Liver (tissue), 9 donors: ENCODE measurements around the gene TJP3. TPM values are rescaled to one million over a fixed set of nuclear protein-coding genes. Genes with fewer than 3 reads are reported as not detected.

ENCODE experiments used
- DNase-seq: peaks from one replicate; pipeline ENCODE4 v3.0.0-alpha.2; 2017; ENCODE audit warnings: low spot score
- H3K27ac ChIP-seq, 2 donors: one replicate each; pipeline ENCODE4 v1.7.0; 2013; ENCODE audit warnings: inconsistent platforms in 2 of 2, low read length in 2 of 2, control low read depth in 1 of 2, low read depth in 1 of 2, mild to moderate bottlenecking in 1 of 2
- H3K27me3 ChIP-seq, 4 donors: one replicate each; pipeline versions ENCODE4 v1.6.1 to v1.7.0; 2013; ENCODE audit warnings: low read length in 3 of 4, inconsistent platforms in 1 of 4, mild to moderate bottlenecking in 1 of 4, moderate library complexity in 1 of 4; ENCODE audit not compliant: control insufficient read depth in 4 of 4, insufficient read depth in 4 of 4
- H3K36me3 ChIP-seq, 4 donors: one replicate each; pipeline versions ENCODE4 v1.6.1 to v1.7.0; 2013; ENCODE audit warnings: low read length in 3 of 4, mild to moderate bottlenecking in 3 of 4, low read depth in 1 of 4, moderate library complexity in 1 of 4; ENCODE audit not compliant: control insufficient read depth in 4 of 4, insufficient read depth in 3 of 4
- H3K4me1 ChIP-seq, 4 donors: one replicate each; pipeline versions ENCODE4 v1.6.1 to v1.7.0; 2013; ENCODE audit warnings: low read length in 3 of 4, mild to moderate bottlenecking in 3 of 4, moderate library complexity in 1 of 4; ENCODE audit not compliant: control insufficient read depth in 4 of 4, insufficient read depth in 4 of 4
- H3K4me3 ChIP-seq, 3 donors: one replicate each; pipeline versions ENCODE4 v1.6.1 to v1.7.0; 2013; ENCODE audit warnings: low read length in 3 of 3, control low read depth in 1 of 3, low read depth in 1 of 3, mild to moderate bottlenecking in 1 of 3
- H3K9ac ChIP-seq, 2 donors: one replicate each; pipeline ENCODE4 v1.7.0; 2013; ENCODE audit warnings: low read length in 2 of 2, mild to moderate bottlenecking in 2 of 2, moderate library complexity in 2 of 2, control low read depth in 1 of 2, low read depth in 1 of 2
- H3K9me3 ChIP-seq, 4 donors: one replicate each; pipeline versions ENCODE4 v1.6.1 to v1.7.0; 2013; ENCODE audit warnings: low read length in 3 of 4; ENCODE audit not compliant: control insufficient read depth in 4 of 4
- ATF3 ChIP-seq: IDR thresholded peaks from 2 replicates; pipeline ENCODE4 v1.6.1; 2016; ENCODE audit warnings: antibody characterized with exemption
- CTCF ChIP-seq: fragments of 150-350 bp; IDR thresholded peaks from 2 replicates; pipeline ENCODE4 v1.5.1; 2017; ENCODE audit warnings: improper control_type of control experiment, low read depth, low read length; ENCODE audit not compliant: missing input control
- EGR1 ChIP-seq, 2 donors: IDR thresholded peaks; 2 replicates each; pipeline ENCODE4 v1.6.1; 2016 to 2018; ENCODE audit warnings: antibody characterized with exemption in 2 of 2, low read depth in 2 of 2
- FOXA1 ChIP-seq: IDR thresholded peaks from 2 replicates; pipeline ENCODE4 v1.6.1; 2016; ENCODE audit warnings: antibody characterized with exemption
- FOXA2 ChIP-seq: IDR thresholded peaks from 2 replicates; pipeline ENCODE4 v1.6.1; 2016; ENCODE audit warnings: antibody characterized with exemption
- GABPA ChIP-seq, 2 donors: IDR thresholded peaks in 1 of 2; conservative IDR thresholded peaks in 1 of 2; 2 replicates each; pipeline ENCODE4 v1.6.1; 2016; ENCODE audit warnings: antibody characterized with exemption in 2 of 2, mild to moderate bottlenecking in 1 of 2, moderate library complexity in 1 of 2
- HNF4A ChIP-seq, 2 donors: conservative IDR thresholded peaks; 2 replicates each; pipeline ENCODE4 v1.6.1; 2016; ENCODE audit warnings: antibody characterized with exemption in 2 of 2, mild to moderate bottlenecking in 2 of 2
- HNF4G ChIP-seq: IDR thresholded peaks from 2 replicates; pipeline ENCODE4 v1.6.1; 2016; ENCODE audit warnings: antibody characterized with exemption
- JUND ChIP-seq, 2 donors: IDR thresholded peaks; 2 replicates each; pipeline ENCODE4 v1.6.1; 2016; ENCODE audit warnings: antibody characterized with exemption in 2 of 2
- MAX ChIP-seq: IDR thresholded peaks from 2 replicates; pipeline ENCODE4 v1.6.1; 2016; ENCODE audit warnings: antibody characterized with exemption
- NR2F2 ChIP-seq: IDR thresholded peaks from 2 replicates; pipeline ENCODE4 v1.6.1; 2016; ENCODE audit warnings: antibody characterized with exemption
- RAD21 ChIP-seq, 2 donors: IDR thresholded peaks; 2 replicates each; pipeline ENCODE4 v1.6.1; 2016; ENCODE audit warnings: antibody characterized with exemption in 2 of 2, mild to moderate bottlenecking in 2 of 2
- REST ChIP-seq: IDR thresholded peaks from 2 replicates; pipeline ENCODE4 v1.6.1; 2016; ENCODE audit warnings: antibody characterized with exemption, mild to moderate bottlenecking
- RXRA ChIP-seq, 2 donors: IDR thresholded peaks; 2 replicates each; pipeline ENCODE4 v1.6.1; 2017 to 2018; ENCODE audit warnings: antibody characterized with exemption in 2 of 2, mild to moderate bottlenecking in 1 of 2
- SP1 ChIP-seq: IDR thresholded peaks from 2 replicates; pipeline ENCODE4 v1.6.1; 2018; ENCODE audit warnings: antibody characterized with exemption, mild to moderate bottlenecking
- TAF1 ChIP-seq: conservative IDR thresholded peaks from 2 replicates; pipeline ENCODE4 v1.6.1; 2016; ENCODE audit warnings: antibody characterized with exemption, mild to moderate bottlenecking
- YY1 ChIP-seq: IDR thresholded peaks from 2 replicates; pipeline ENCODE4 v1.6.1; 2016; ENCODE audit warnings: antibody characterized with exemption, mild to moderate bottlenecking
- ZBTB33 ChIP-seq: IDR thresholded peaks from 2 replicates; pipeline ENCODE4 v1.6.1; 2016; ENCODE audit warnings: antibody characterized with exemption
- WGBS: extraction: QIAGEN DNeasy Blood & Tissue Kit; methylation state at CpG from one replicate; pipeline ENCODE4 v1.1.7; 2013; 5-methylcytosine and 5-hydroxymethylcytosine counted together
- polyA plus RNA-seq, 2 donors: library from polyadenylated mRNA; stranded (reverse) in 1 of 2; unstranded in 1 of 2; fragments of 200-250 nt in 1 of 2; fragments of >200 nt in 1 of 2; fragmentation: Nextera tagmentation in 1 of 2; extraction: Ambion mirVana in 1 of 2; gene quantifications; one replicate each; pipeline versions ENCODE4 v1.2.1 to v1.2.3, GENCODE V29; 2013 to 2015
- total RNA-seq, 2 donors: library from RNA; depleted of rRNA; stranded (reverse); fragments of >200 nt; gene quantifications; one replicate each; pipeline ENCODE4 v1.2.3, GENCODE V29; 2014
- donor health status: healthy.
- donor health status: healthy.
- donor health status: healthy.
- donor health status: healthy.
- donor health status: healthy.

The TJP3 gene
- total and polyA plus RNA-seq, 4 donors: 6.0 to 9.8 (median 6.7) TPM

GRCh38 chr19:3658870-3659745 lies 49.1 kb upstream of the TJP3 start:
- 65% methylated on average over 37 of the region's 37 CpGs for WGBS
- Histone ChIP-seq H3K4me1 (peaks cover 7 to 30% (median 24%) of the 10 kb centered on the region in 4 donors), H3K36me3 (peaks cover 0 to 18% (median 3%) of the 10 kb centered on the region in 4 donors), H3K9ac (no peak overlapping the region), H3K27ac (peak overlapping the region in 1 of 2 donors; percentile 19), H3K4me3 (no peak overlapping the region), H3K27me3 (no peaks in the 10 kb centered on the region), H3K9me3 (no peaks in the 10 kb centered on the region)
- no peak for DNase-seq
- no peak for TF ChIP-seq FOXA1
- no peak for TF ChIP-seq CTCF
- no peak for TF ChIP-seq TAF1
- TF ChIP-seq MAX: no peak
- no peak for TF ChIP-seq NR2F2
- no peak for TF ChIP-seq EGR1 (IDR thresholded peaks at IDR 0.05; ENCODE audit: low read depth in 2 of 2)
- TF ChIP-seq ATF3: no peak
- TF ChIP-seq RXRA (IDR thresholded peaks at IDR 0.05): no peak
- TF ChIP-seq SP1: no peak
- TF ChIP-seq YY1: no peak
- no peak for TF ChIP-seq RAD21 (IDR thresholded peaks at IDR 0.05)
- no peak for TF ChIP-seq JUND (IDR thresholded peaks at IDR 0.05)
- no peak for TF ChIP-seq HNF4A (conservative IDR thresholded peaks at IDR 0.05)
- TF ChIP-seq REST: no peak
- TF ChIP-seq FOXA2: no peak
- TF ChIP-seq GABPA (IDR thresholded peaks at IDR 0.05 in 1 of 2, conservative IDR thresholded peaks at IDR 0.05 in 1 of 2): no peak
- no peak for TF ChIP-seq HNF4G

GRCh38 chr19:3659746-3660112 lies 48.5 kb upstream of the TJP3 start:
- 93% methylated on average over 22 of the region's 22 CpGs for WGBS
- H3K9ac ChIP-seq: no peak overlapping the region
- H3K4me1 ChIP-seq: peaks cover 7 to 30% (median 24%) of the 10 kb centered on the region in 4 donors
- H3K36me3 ChIP-seq: peaks cover 0 to 20% (median 3%) of the 10 kb centered on the region in 4 donors
- no peaks in the 10 kb centered on the region for H3K27me3 ChIP-seq
- H3K4me3 ChIP-seq: no peak overlapping the region
- H3K9me3 ChIP-seq: no peaks in the 10 kb centered on the region
- no peak overlapping the region for H3K27ac ChIP-seq
- no peak for DNase-seq
- TF ChIP-seq TAF1 (no peak), CTCF (no peak), HNF4A (conservative IDR thresholded peaks at IDR 0.05) (no peak), HNF4G (no peak), ATF3 (no peak), GABPA (IDR thresholded peaks at IDR 0.05 in 1 of 2, conservative IDR thresholded peaks at IDR 0.05 in 1 of 2) (no peak), ZBTB33 (no peak), MAX (no peak), JUND (IDR thresholded peaks at IDR 0.05) (no peak), YY1 (no peak), FOXA1 (no peak), SP1 (no peak), FOXA2 (no peak), EGR1 (IDR thresholded peaks at IDR 0.05; ENCODE audit: low read depth in 2 of 2) (no peak)
